Measurements from ENCODE around the gene HAO2. TPM values are rescaled to one million over a fixed set of nuclear protein-coding genes. Genes with fewer than 3 reads are reported as not detected.
"Not testable (repeated sequence)": the region's sequence is repeated elsewhere in the genome, so short reads cannot be mapped to it uniquely, and the experiment has no call there.

Gene HAO2
- total RNA-seq, 1 donor, result not detected

DNA sequence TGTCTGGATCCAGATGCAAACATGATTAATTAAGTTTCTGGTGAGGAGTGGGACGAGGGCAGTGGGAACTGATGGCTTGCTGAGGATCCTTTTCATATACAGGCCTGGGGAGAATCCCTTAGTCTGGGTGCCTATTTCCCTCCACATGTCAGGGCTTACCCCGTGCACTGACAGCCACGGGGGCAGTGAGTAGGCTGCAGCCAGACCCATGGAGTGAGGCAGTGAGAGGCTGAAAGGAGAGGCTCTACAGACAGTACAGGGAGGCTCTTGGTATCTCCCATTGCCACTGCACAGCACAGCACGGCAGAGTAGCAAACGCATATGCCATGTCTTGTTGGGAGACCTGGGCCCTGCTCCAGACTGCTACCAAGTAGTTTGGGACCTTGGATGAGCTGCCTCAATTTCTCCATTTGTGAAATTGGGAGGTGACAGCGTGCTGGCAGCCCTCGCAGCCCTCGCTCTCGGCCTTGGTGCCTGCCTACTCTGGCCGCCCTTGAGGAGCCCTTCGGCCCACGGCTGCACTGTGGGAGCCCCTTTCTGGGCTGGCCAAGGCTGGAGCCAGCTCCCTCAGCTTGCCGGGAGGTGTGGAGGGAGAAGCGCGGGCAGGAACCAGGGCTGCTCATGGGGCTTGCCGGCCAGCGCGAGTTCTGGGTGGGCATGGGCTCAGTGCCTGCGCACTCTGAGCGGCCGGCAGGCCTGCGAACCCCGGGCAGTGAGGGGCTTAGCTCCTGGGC is 35.3 kb upstream of the HAO2 start:
- H3K9me3 ChIP-seq (ENCODE audit: low read depth, low read length), result no peaks in the 10 kb centered on the region
- H3K4me1 ChIP-seq (ENCODE audit: insufficient read depth, low read length), result no peaks in the 10 kb centered on the region
- H3K4me3 ChIP-seq (ENCODE audit: low read length), result no peak overlapping the region
- H3K27me3 ChIP-seq (ENCODE audit: insufficient read depth, low read length), result no peaks in the 10 kb centered on the region

DNA sequence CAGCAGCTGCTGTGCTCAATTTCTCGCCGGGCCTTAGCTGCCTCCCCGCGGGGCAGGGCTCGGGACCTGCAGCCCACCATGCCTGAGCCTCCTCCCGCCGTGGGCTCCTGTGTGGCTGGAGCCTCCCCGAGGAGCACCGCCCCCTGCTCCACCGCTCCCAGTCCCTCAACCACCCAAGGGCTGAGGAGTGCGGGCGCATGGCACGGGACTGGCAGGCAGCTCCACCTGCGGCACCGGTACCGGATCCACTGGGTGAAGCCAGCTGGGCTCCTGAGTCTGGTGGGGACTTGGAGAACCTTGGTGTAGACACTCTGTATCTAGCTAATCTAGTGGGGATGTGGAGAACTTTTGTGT is 34.7 kb upstream of the HAO2 start:
- not testable (repeated sequence) for H3K4me1 ChIP-seq (ENCODE audit: insufficient read depth, low read length); H3K4me3 ChIP-seq (ENCODE audit: low read length); H3K9me3 ChIP-seq (ENCODE audit: low read depth, low read length); H3K27me3 ChIP-seq (ENCODE audit: insufficient read depth, low read length)

DNA sequence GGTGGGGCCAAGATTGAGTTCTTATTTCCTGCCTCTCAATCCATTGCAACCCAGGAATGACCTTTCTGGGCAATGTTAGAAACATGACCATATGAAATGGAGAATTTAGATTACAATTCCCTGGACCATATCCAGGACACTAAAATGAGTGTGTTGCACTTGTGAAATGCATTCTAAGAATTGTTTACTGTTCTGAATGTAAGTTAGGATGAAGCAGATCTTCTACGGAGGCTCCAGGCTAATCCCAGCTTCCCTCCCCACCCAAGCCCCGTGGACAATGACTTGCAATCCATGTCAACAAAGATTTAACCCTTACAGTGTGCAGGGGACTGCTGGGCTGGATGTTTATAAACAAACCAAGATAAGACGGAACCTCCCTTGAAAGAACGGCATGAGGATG is 31.7 kb upstream of the HAO2 start:
- H3K4me3 ChIP-seq (ENCODE audit: low read length), result no peak overlapping the region
- H3K27me3 ChIP-seq (ENCODE audit: insufficient read depth, low read length), result no peaks in the 10 kb centered on the region
- no peaks in the 10 kb centered on the region for H3K4me1 ChIP-seq (ENCODE audit: insufficient read depth, low read length)
- H3K9me3 ChIP-seq (ENCODE audit: low read depth, low read length), result no peaks in the 10 kb centered on the region

DNA sequence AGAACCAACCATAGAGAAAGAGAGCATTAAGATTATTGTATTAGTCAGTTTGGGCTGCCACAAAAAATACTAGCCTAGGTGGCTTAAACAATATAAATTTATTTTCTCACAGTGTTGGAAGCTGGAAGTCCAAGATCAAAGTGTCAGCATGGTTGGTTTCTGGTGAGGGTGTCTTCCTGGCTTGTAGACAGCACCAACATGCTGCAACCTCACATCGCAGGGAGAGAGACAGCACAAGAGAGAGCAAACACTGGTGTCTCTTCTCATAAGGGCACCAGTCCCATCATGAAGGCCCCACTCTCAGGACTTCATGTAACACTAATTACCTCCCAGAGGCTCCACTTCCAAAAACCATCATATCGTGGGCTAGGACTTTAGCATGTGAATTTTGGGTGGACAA is 30.6 kb upstream of the HAO2 start:
- Histone ChIP-seq H3K27me3 (ENCODE audit: insufficient read depth, low read length) (no peaks in the 10 kb centered on the region), H3K9me3 (ENCODE audit: low read depth, low read length) (no peaks in the 10 kb centered on the region), H3K4me3 (ENCODE audit: low read length) (no peak overlapping the region), H3K4me1 (ENCODE audit: insufficient read depth, low read length) (no peaks in the 10 kb centered on the region)

DNA sequence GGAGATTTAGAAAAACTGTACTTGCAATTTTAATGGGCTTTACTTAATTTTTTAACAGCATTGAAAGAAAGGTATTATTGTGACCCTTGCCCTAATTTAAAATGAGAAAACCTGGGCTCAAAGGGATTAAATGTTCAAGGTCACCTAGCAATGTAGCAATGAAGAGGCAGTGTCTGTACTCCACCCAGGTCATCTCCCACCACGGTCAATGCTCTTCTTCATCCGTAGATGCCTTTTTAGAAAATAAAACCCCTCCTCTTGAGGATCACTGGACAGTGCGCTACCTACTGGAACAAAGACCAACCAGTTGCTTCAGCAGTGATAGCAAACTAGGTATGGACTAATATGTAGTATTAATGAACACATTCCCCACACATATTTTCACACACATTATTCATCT is 29.8 kb upstream of the HAO2 start:
- Histone ChIP-seq H3K4me1 (ENCODE audit: insufficient read depth, low read length) (no peaks in the 10 kb centered on the region), H3K27me3 (ENCODE audit: insufficient read depth, low read length) (no peaks in the 10 kb centered on the region), H3K4me3 (ENCODE audit: low read length) (no peak overlapping the region), H3K9me3 (ENCODE audit: low read depth, low read length) (no peaks in the 10 kb centered on the region)

DNA sequence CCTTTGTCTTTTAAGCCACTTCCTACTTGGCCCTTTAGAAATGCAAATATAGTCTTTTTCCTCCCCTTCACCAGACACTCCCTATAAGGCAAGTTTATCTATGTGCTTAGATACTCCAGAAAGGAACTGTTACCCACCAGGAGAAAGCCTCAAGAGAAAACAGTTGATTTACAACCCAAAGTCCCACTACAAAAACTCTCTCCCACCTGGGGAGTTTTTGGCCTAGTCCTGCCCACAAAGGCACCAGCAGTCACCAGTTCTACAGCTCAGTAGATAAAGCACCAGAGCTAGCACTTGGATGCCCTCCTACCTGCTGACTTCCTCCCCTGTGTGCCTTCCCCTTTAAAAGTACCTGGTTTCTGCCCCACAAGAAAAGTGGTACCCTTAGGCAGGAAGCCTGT is 27.7 kb upstream of the HAO2 start:
- Histone ChIP-seq H3K4me1 (ENCODE audit: insufficient read depth, low read length) (no peaks in the 10 kb centered on the region), H3K9me3 (ENCODE audit: low read depth, low read length) (no peaks in the 10 kb centered on the region), H3K4me3 (ENCODE audit: low read length) (no peak overlapping the region), H3K27me3 (ENCODE audit: insufficient read depth, low read length) (no peaks in the 10 kb centered on the region)

DNA sequence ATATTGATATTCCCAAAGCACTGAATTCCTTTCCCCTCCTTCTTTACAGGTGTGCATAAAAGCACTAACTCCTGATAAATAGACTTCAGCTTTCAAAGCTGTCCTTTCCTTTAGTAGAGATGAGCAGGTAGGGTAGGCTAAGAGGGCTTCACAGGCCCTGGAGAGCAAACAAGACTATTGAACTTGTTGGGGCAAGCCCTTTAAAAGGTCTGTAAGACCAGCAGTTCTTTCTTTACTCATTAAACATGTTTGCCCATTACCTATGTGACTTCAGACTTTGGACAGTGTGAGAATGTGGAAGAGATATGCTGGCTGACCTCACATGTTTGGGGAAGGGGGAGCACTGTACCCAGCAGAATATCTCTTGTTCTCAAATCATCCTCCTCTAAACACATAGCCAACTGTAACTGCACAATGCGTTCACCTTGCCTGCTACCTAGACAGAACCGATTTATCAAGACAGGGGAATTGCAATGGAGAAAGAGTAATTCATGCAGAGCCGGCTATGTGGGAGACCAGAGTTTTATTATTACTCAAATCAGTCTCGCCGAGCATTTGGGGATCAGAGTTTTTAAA is 27.1 kb upstream of the HAO2 start:
- Histone ChIP-seq H3K4me3 (ENCODE audit: low read length) (no peak overlapping the region), H3K4me1 (ENCODE audit: insufficient read depth, low read length) (no peaks in the 10 kb centered on the region), H3K27me3 (ENCODE audit: insufficient read depth, low read length) (no peaks in the 10 kb centered on the region), H3K9me3 (ENCODE audit: low read depth, low read length) (no peaks in the 10 kb centered on the region)

DNA sequence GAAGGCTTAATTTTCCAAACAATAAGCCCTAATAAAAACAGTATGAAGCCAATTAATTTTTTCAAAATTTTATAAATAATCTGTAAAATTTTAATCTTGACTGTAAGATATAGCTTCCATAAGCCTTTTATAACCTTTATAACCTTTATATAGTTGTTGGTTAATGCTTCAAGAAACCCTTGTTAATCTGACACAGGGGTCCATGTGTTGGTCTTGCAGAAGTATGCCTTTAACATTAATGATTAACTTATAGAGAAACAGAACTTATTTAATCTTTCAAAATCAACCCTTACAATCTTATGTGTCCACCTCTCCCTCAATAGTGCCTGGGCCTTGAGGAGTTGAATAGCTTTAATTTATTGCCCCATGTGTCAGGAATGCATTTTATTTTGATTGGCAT is 23.2 kb upstream of the HAO2 start:
- Histone ChIP-seq H3K9me3 (ENCODE audit: low read depth, low read length) (no peaks in the 10 kb centered on the region), H3K27me3 (ENCODE audit: insufficient read depth, low read length) (no peaks in the 10 kb centered on the region), H3K4me1 (ENCODE audit: insufficient read depth, low read length) (no peaks in the 10 kb centered on the region), H3K4me3 (ENCODE audit: low read length) (no peak overlapping the region)

DNA sequence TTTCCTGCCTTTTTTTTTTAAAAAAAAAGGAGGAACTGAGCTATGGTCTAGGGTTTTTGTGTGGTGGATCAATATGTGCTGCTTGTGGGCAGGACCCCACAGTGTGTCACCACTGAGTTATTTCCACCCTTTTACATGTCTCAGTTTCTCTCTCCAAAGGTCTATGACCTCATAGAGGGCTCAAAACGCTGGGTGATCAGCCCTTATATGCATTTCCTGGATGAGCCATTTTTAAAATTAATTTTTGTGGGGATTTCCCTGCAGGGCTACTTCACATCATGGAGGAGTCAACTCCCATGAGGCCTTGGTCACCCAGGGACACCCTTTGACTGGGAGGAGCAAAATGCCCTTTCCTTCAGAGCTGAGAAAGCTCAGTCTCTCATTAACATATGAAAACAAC is 20.7 kb upstream of the HAO2 start:
- Histone ChIP-seq H3K27me3 (ENCODE audit: insufficient read depth, low read length) (no peaks in the 10 kb centered on the region), H3K9me3 (ENCODE audit: low read depth, low read length) (no peaks in the 10 kb centered on the region), H3K4me1 (ENCODE audit: insufficient read depth, low read length) (no peaks in the 10 kb centered on the region), H3K4me3 (ENCODE audit: low read length) (no peak overlapping the region)

DNA sequence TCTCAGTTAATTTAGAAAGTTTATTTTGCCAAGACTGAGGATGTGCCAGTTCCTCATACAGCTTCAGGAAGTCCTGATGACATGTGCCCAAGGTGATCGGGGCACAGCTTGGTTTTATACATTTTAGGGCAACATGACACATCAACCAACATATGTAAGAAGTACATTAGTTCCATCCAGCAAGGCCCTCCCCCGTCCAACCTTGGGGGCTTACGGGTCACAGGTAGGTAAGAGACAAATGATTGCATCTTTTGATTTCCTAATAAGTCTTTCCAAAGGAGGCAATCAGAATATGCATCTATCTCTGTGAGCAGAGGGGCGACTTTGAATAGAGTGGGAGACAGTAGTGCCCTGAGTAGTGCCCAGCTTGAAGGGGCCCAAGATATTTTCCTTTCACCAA is 19.6 kb upstream of the HAO2 start:
- Histone ChIP-seq H3K27me3 (ENCODE audit: insufficient read depth, low read length) (no peaks in the 10 kb centered on the region), H3K4me3 (ENCODE audit: low read length) (no peak overlapping the region), H3K9me3 (ENCODE audit: low read depth, low read length) (no peaks in the 10 kb centered on the region), H3K4me1 (ENCODE audit: insufficient read depth, low read length) (no peaks in the 10 kb centered on the region)

DNA sequence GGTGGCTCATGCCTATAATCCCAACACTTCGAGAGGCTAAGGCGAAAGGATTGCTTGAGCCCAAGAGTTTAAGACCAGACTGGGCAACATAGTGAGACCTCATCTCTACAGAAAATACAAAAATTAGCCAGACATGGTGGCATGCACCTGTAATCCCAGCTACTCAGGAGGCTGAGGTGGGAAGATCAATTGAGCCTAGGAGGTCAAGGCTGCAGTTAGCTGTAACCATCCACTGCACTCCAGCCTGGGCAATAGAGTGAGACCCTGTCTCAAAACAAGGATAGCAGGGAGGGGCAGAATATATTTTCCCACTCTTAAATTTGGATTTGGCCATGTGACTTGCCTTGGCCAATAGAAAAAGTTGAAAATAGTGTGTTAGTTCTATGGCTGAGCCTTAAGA is 17.7 kb upstream of the HAO2 start:
- H3K9me3 ChIP-seq (ENCODE audit: low read depth, low read length); H3K27me3 ChIP-seq (ENCODE audit: insufficient read depth, low read length); H3K4me3 ChIP-seq (ENCODE audit: low read length); H3K4me1 ChIP-seq (ENCODE audit: insufficient read depth, low read length): not testable (repeated sequence)

DNA sequence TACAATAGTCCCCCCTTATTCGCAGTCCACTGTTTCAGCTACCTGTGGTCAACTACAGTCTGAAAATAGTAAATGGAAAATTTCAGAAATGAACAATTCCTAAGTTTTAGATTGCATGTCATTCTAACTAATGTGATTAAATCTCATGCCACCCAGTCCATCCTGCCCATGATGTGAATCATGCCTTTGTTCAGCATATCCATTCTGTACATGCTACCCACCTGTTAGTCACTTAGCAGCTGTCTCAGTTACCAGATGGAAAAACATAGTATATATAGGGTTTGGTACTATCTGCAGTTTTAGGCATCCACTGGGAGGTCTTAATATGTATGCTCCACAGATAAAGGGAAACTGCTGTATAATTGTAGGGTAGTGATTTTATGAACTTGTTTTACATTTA is 16.6 kb upstream of the HAO2 start:
- Histone ChIP-seq H3K9me3 (ENCODE audit: low read depth, low read length) (no peaks in the 10 kb centered on the region), H3K4me3 (ENCODE audit: low read length) (no peak overlapping the region), H3K4me1 (ENCODE audit: insufficient read depth, low read length) (no peaks in the 10 kb centered on the region), H3K27me3 (ENCODE audit: insufficient read depth, low read length) (no peaks in the 10 kb centered on the region)

DNA sequence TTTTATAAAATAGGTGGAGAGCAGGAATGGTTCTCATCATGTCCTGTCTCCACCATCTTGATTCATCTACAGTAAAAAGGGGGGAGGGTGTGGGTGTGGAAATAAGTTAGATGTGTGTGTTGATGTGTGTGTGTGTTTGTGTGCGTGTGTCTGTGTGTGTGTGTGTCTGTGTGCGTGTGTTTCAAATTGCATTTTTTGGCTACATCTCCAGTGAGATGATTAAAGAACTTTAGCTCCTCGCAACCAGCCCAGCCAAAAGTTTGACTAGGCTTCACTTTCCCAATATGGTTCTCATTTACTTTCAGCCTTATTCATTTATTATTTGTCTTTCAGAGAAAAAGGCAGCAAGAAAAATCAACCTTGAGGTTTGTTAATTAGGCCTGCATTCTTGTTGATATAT is 14.7 kb upstream of the HAO2 start:
- no peaks in the 10 kb centered on the region for H3K9me3 ChIP-seq (ENCODE audit: low read depth, low read length)
- no peaks in the 10 kb centered on the region for H3K27me3 ChIP-seq (ENCODE audit: insufficient read depth, low read length)
- H3K4me3 ChIP-seq (ENCODE audit: low read length), result no peak overlapping the region
- no peaks in the 10 kb centered on the region for H3K4me1 ChIP-seq (ENCODE audit: insufficient read depth, low read length)

DNA sequence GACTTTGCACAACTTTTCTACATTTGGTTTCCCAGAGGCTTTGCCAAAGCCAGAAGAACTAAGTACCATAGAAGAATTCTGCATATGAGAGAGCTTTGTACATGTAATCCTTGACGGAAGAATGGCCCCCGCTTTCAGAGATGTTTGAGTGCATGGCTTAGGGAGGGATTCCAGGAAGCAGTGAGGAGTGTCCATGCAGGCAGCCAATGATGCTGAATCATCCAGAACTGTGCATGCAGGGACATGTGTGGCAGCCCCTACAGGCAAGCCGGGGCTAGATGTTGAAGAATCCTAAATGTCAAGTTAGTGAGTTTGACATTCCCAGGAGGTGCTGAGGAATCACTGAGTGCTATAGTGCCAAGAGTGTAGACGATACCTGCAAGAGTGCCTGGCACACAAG is 9.9 kb upstream of the HAO2 start:
- no peaks in the 10 kb centered on the region for H3K27me3 ChIP-seq (ENCODE audit: insufficient read depth, low read length)
- H3K4me1 ChIP-seq (ENCODE audit: insufficient read depth, low read length), result no peaks in the 10 kb centered on the region
- H3K9me3 ChIP-seq (ENCODE audit: low read depth, low read length), result no peaks in the 10 kb centered on the region
- H3K4me3 ChIP-seq (ENCODE audit: low read length), result no peak overlapping the region

DNA sequence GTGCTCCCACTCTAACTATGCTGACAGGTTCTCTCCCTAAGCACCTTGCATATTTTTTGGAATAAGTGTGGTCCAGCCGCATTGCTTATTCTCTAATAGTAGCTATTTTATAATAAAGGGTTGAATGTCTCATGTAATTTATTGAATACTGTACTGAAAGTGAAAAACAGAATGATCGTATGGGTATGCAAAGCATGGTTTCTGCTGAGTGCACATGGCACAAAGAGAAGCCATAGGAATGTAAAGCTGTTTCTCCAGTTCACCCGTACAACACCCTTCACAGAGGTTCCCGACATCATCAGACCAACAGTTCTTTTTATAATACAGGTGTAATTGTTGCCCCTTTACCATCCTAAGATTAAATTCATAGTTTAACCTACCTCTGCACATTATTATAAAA is 8.9 kb upstream of the HAO2 start:
- H3K4me3 ChIP-seq (ENCODE audit: low read length), result no peak overlapping the region
- no peaks in the 10 kb centered on the region for H3K9me3 ChIP-seq (ENCODE audit: low read depth, low read length)
- H3K4me1 ChIP-seq (ENCODE audit: insufficient read depth, low read length), result no peaks in the 10 kb centered on the region
- no peaks in the 10 kb centered on the region for H3K27me3 ChIP-seq (ENCODE audit: insufficient read depth, low read length)

DNA sequence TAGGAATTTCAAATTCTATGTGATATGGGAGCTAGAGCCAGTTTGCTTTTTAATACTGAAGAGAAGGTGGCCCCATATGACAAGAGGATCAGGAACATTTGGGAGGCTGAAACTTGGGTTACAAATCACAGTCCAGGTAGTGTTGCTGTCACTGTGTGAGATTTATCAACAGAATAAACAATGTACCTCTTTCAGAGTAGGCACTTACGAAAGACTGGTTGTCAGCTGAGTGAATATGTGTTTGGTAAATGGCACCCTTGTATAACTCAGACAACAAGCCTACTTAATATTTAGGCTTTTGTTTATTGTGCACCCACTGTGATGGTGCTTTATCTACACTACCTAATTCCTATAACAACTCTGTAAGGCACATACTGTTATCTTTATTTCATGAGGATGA is 7.4 kb upstream of the HAO2 start:
- H3K4me1 ChIP-seq (ENCODE audit: insufficient read depth, low read length), result no peaks in the 10 kb centered on the region
- H3K27me3 ChIP-seq (ENCODE audit: insufficient read depth, low read length), result no peaks in the 10 kb centered on the region
- no peaks in the 10 kb centered on the region for H3K9me3 ChIP-seq (ENCODE audit: low read depth, low read length)
- no peak overlapping the region for H3K4me3 ChIP-seq (ENCODE audit: low read length)
